22Rv1 (cell line): ENCODE data around the gene CEP164.

Experiments used
- CTCF ChIP-seq: fragments of 450-650 bp; IDR thresholded peaks from 2 replicates; pipeline ENCODE4 v1.5.1; 2017; ENCODE audit warnings: mild to moderate bottlenecking
- ZFX ChIP-seq: fragments of 450-650 bp; IDR thresholded peaks from 2 replicates; pipeline ENCODE4 v1.6.1; 2017; ENCODE audit warnings: antibody characterized with exemption, borderline replicate concordance

DNA sequence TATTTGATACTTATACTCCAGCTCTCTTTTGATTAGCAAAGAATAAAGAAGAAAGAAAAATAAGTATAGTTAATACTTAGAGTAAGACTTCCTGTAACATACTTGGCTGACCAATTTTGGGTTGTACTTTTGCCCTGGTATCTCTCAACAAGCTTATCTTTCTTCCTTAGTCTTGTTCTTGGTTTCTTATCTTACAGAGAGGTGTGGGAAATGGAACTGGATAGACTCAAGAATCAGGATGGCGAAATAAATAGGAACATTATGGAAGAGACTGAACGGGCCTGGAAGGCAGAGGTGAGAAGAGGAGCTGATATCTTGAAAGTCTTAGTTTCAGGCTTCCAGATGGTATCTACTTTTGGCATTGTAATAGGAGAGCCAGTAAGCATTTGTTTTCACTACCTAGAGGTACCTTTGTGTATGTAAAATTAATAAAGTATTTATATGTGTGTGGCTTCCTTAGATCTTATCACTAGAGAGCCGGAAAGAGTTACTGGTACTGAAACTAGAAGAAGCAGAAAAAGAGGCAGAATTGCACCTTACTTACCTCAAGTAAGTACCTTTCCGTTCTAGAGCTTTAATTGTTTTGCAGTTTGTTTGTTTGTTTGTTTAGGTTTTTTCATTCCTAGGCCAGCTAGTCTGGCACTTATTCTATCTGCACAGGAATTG is 47.8 kb upstream of the CEP164 start:
- TF ChIP-seq CTCF (no peak), ZFX (no peak)
